Vagina (tissue), 2 donors: Measurements from ENCODE around the gene PC. TPM values are rescaled to one million over a fixed set of nuclear protein-coding genes. Genes with fewer than 3 reads are reported as not detected.

Source experiments
- DNase-seq, 2 donors: peaks; one replicate each; pipeline ENCODE4 v3.0.0-alpha.2; 2017; ENCODE audit errors: extremely low spot score in 2 of 2
- H3K27ac ChIP-seq: fragments of 200-600 bp; sonication (generic); one replicate; pipeline ENCODE4 v1.5.1; 2019
- H3K27me3 ChIP-seq: fragments of 200-600 bp; sonication (generic); one replicate; pipeline ENCODE4 v1.5.1; 2019
- H3K36me3 ChIP-seq, 2 donors: fragments of 200-600 bp; sonication (generic); one replicate each; pipeline ENCODE4 v1.5.1; 2017 to 2019
- H3K4me1 ChIP-seq: fragments of 200-600 bp; sonication (generic); one replicate; pipeline ENCODE4 v1.5.1; 2019
- H3K4me3 ChIP-seq, 2 donors: fragments of 200-600 bp; sonication (generic); 1 replicate in 1 of 2; 2 replicates in 1 of 2; pipeline ENCODE4 v1.5.1; 2016 to 2019
- H3K9me3 ChIP-seq: fragments of 200-600 bp; sonication (generic); one replicate; pipeline ENCODE4 v1.5.1; 2019
- POLR2A ChIP-seq, 2 donors: fragments of 450-650 bp; IDR thresholded peaks; one replicate each; pipeline ENCODE4 v1.6.1; 2017; ENCODE audit warnings: antibody characterized with exemption in 2 of 2, mild to moderate bottlenecking in 2 of 2, moderate library complexity in 2 of 2
- POLR2AphosphoS5 ChIP-seq, 2 donors: sonication (generic); formaldehyde crosslinking; IDR thresholded peaks; one replicate each; pipeline ENCODE4 v1.9.0; 2017; ENCODE audit warnings: antibody characterized with exemption in 2 of 2, mild to moderate bottlenecking in 2 of 2, low read depth in 1 of 2; ENCODE audit not compliant: insufficient read depth in 1 of 2
- intact Hi-C: fragments of 100-400 bp; cut with DNase I; formaldehyde crosslinking; loops from one replicate; pipeline ENCODE4 v1.15.1; 2023
- total RNA-seq: library from RNA; depleted of rRNA; stranded (reverse); fragments of >200 nt; gene quantifications from one replicate; pipeline ENCODE4 v1.2.3, GENCODE V29; 2016
- TF ChIP-seq, protein P1 (sequence below), 3 experiments: fragments of 450-650 bp in 2 of 3; fragments of 200-600 bp in 1 of 3; sonication (generic) in 1 of 3; IDR thresholded peaks; one replicate each; pipeline ENCODE4 v1.5.1; 2017 to 2019; ENCODE audit warnings: antibody characterized with exemption in 3 of 3, mild to moderate bottlenecking in 2 of 3, moderate library complexity in 2 of 3

The PC gene
- total RNA-seq, 1 donor from 2014 or later: 34.1 TPM

DNA sequence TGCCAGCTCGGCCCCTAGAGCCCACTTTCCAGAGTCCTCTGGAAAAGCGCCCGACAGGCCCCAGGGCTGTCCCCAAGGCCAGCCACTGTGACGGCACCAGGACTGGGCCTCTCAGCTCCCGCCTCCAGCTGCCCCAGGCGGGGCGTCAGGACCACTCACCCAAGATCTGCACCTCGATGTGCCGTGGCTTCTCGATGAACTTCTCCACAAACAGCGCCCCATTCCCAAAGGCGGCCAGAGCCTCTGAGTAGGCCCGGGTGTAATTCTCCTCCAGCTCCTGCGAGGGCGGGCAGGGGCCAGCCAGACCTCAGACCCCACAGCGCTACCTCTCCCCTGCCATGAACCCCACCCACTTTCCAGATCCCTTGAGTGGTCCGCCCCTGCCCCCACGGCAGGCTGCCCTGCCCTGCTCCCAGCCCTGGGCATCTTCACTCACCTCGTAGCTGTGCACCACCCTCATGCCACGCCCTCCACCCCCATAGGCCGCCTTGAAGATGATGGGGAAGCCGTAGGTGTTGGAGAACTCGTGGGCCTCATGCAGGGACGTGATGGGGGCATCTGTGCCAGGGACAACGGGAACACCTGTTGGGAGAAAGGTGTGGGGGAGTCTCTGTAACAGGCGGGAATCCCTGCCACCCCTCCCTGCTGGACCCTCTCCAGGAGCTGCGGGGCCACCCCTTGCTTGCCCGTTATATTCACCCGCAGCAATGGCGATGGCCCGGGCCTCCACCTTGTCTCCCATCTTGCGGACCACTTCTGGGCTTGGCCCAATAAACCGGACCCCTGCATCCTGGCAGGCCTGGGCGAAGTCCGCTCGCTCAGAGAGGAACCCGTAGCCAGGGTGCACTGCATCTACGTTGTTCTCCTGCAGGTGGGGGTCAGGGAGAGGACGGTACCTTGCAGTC lies 87.3 kb downstream of the PC start:
- Histone ChIP-seq H3K4me3 (no peak overlapping the region), H3K27me3 (no peaks in the 10 kb centered on the region), H3K4me1 (no peaks in the 10 kb centered on the region), H3K36me3 (no peaks in the 10 kb centered on the region), H3K9me3 (no peaks in the 10 kb centered on the region), H3K27ac (no peak overlapping the region)
- no peak for DNase-seq
- TF ChIP-seq POLR2AphosphoS5 (IDR thresholded peaks at IDR 0.05; ENCODE audit: insufficient read depth in 1 of 2, low read depth in 1 of 2): no peak
- TF ChIP-seq, protein P1, sequence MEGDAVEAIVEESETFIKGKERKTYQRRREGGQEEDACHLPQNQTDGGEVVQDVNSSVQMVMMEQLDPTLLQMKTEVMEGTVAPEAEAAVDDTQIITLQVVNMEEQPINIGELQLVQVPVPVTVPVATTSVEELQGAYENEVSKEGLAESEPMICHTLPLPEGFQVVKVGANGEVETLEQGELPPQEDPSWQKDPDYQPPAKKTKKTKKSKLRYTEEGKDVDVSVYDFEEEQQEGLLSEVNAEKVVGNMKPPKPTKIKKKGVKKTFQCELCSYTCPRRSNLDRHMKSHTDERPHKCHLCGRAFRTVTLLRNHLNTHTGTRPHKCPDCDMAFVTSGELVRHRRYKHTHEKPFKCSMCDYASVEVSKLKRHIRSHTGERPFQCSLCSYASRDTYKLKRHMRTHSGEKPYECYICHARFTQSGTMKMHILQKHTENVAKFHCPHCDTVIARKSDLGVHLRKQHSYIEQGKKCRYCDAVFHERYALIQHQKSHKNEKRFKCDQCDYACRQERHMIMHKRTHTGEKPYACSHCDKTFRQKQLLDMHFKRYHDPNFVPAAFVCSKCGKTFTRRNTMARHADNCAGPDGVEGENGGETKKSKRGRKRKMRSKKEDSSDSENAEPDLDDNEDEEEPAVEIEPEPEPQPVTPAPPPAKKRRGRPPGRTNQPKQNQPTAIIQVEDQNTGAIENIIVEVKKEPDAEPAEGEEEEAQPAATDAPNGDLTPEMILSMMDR (IDR thresholded peaks at IDR 0.05): no peak
- TF ChIP-seq POLR2A (IDR thresholded peaks at IDR 0.05): no peak
- intact Hi-C loops: no loop called here

DNA sequence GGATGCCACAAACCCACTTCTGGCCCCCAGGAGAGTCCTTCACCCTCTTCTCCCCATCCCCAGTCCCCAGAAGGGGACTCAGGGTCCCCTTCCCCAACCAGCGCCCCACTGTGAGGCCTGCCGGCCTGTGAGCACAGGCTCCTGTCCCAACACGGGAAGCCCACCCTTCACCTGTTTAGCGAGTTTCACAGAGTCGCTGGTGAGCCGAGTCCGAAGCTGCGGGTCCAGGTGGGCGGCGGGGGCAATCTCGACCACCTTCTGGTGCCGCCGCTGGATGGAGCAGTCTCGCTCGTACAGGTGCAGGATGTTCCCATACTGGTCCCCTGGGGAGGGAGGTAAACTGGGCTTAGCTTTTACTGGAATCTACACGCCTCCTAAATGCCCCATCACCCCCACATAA lies 88.1 kb downstream of the PC start:
- TF ChIP-seq POLR2AphosphoS5 (IDR thresholded peaks at IDR 0.05; ENCODE audit: insufficient read depth in 1 of 2, low read depth in 1 of 2) (no peak), POLR2A (IDR thresholded peaks at IDR 0.05) (no peak)
- TF ChIP-seq, protein P1 (IDR thresholded peaks at IDR 0.05): no peak
- no peak overlapping the region for H3K27ac ChIP-seq
- H3K4me3 ChIP-seq: no peak overlapping the region
- intact Hi-C loops: no loop called here
- H3K4me1 ChIP-seq: no peaks in the 10 kb centered on the region
- H3K9me3 ChIP-seq: no peaks in the 10 kb centered on the region
- no peak for DNase-seq
- no peaks in the 10 kb centered on the region for H3K36me3 ChIP-seq
- no peaks in the 10 kb centered on the region for H3K27me3 ChIP-seq

DNA sequence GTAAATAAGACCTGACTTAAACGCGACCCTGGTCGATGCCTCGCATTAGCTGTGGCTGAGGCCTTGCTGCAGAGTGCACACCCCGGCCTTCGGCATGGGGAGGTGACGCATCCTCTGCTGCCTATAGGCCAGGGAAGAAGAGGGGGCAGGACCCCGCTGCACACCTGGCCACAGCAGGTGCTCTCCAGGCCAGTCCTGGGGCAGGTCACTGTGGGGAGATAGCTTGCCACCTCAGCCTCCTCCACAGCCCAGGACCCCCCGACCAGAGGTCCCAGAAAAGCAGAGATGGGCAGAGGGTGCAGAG lies 88.7 kb downstream of the PC start:
- intact Hi-C loops: no loop called here
- Histone ChIP-seq H3K27me3 (no peaks in the 10 kb centered on the region), H3K27ac (no peak overlapping the region), H3K4me1 (no peaks in the 10 kb centered on the region), H3K9me3 (no peaks in the 10 kb centered on the region), H3K36me3 (no peaks in the 10 kb centered on the region), H3K4me3 (no peak overlapping the region)
- TF ChIP-seq POLR2A (IDR thresholded peaks at IDR 0.05) (no peak), POLR2AphosphoS5 (IDR thresholded peaks at IDR 0.05; ENCODE audit: insufficient read depth in 1 of 2, low read depth in 1 of 2) (no peak)
- TF ChIP-seq, protein P1 (IDR thresholded peaks at IDR 0.05): no peak
- DNase-seq: no peak

DNA sequence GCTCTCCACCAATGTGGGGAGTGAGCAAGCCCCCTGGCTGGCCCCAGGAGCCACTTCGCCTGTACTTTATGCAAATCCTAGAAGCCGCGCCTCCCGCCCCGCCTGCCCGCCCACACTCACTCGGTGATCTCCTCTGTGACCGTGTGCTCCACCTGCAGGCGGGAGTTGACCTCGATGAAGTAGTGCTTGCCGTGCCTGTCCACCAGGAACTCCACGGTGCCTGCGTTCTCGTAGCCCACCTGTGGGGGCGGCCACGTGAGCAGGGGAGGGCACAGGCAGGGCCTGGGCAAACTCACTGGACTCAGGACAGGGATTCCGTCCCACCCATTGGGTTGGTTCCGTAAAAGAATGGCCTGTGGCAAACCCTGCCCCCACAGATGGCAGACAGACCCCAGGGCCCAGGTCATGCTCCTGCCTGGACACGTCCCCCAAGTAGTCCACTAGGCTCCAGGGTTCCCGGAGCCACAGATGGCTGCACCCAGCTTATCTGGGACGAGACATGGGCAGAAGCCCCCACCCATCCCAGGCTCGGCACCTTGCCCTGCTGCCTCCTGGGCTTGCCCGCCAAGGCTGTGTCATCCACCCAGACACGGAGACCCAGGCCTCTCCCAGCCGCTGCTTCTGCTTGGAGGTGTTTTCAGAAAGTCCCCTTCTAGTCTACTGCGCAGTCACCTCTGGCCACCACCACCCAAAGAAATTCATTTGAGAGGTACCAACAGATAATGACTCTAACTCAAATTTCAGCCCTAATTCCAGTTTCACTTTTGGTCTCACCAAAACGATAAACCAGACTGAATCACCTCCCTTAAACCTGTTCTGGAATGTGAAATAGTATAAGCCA lies 89.2 kb downstream of the PC start:
- H3K9me3 ChIP-seq: no peaks in the 10 kb centered on the region
- no peak overlapping the region for H3K4me3 ChIP-seq
- H3K36me3 ChIP-seq: no peaks in the 10 kb centered on the region
- intact Hi-C loops: no loop called here
- H3K4me1 ChIP-seq: no peaks in the 10 kb centered on the region
- TF ChIP-seq POLR2AphosphoS5 (IDR thresholded peaks at IDR 0.05; ENCODE audit: insufficient read depth in 1 of 2, low read depth in 1 of 2) (no peak), POLR2A (IDR thresholded peaks at IDR 0.05) (no peak)
- no peaks in the 10 kb centered on the region for H3K27me3 ChIP-seq
- H3K27ac ChIP-seq: no peak overlapping the region
- DNase-seq: no peak

DNA sequence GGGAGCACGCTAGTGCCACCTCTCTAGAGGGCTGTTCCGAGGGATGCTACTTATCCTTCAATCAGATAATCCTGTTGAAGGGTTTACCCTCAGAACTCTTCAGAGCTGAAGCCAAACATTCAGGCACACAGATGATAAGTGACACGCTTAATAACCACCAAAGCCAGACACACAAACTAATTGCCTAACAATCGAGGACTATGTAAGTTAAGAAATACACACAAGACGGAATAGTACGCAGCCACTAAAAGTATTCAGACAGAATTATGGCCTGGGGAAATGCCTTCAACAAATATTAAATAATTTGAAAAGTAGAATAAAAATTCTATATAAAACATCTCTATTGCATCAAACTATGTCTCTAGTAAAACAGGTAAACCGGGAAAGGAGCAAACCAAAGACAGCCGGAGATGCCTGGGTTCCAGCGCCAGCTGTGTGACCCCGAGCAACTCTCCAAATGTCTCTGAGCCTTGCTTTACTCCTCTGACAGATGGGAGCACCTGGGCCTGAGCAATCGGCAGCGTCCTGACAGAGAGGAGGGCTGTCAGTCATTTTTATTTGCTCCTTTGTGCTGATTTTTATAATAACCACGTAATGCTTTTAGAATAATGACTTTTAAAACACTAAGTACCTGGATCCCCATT lies 90.0 kb downstream of the PC start:
- Histone ChIP-seq H3K9me3 (no peaks in the 10 kb centered on the region), H3K27me3 (no peaks in the 10 kb centered on the region), H3K4me1 (no peaks in the 10 kb centered on the region), H3K36me3 (no peaks in the 10 kb centered on the region), H3K4me3 (no peak overlapping the region), H3K27ac (no peak overlapping the region)
- DNase-seq: no peak
- intact Hi-C loops: no loop called here
- no peak for TF ChIP-seq POLR2AphosphoS5 (IDR thresholded peaks at IDR 0.05; ENCODE audit: insufficient read depth in 1 of 2, low read depth in 1 of 2)
- no peak for TF ChIP-seq POLR2A (IDR thresholded peaks at IDR 0.05)
- TF ChIP-seq, protein P1 (IDR thresholded peaks at IDR 0.05): no peak
